ENCODE results near the gene CCDC138.

Gene CCDC138

GRCh38 chr2:108910541-108911396, 124.2 kb downstream of the CCDC138 start:
- in situ Hi-C loops (cut with HindIII; ENCODE audit: low pct_ligation_motif_present, low pct_unique_long_range_greater_than_20kb, low sequenced_read_pairs), result no loop called here
- no peak for DNase-seq

- in situ Hi-C loops (cut with HindIII; ENCODE audit: low pct_ligation_motif_present, low pct_unique_long_range_greater_than_20kb, low sequenced_read_pairs), result no loop called here
- DNase-seq, result no peak
Observed at GRCh38 chr2:108911401-108911800, 124.8 kb downstream of the CCDC138 start.

- no peak for DNase-seq
- in situ Hi-C loops (cut with HindIII; ENCODE audit: low pct_ligation_motif_present, low pct_unique_long_range_greater_than_20kb, low sequenced_read_pairs), result no loop called here
Observed at GRCh38 chr2:108911807-108912628, 125.4 kb downstream of the CCDC138 start.

GRCh38 chr2:108912629-108912902, 126.0 kb downstream of the CCDC138 start:
- DNase-seq, result no peak

GRCh38 chr2:108916122-108916795, 129.7 kb downstream of the CCDC138 start:
- no peak for DNase-seq
- in situ Hi-C loops (cut with HindIII; ENCODE audit: low pct_ligation_motif_present, low pct_unique_long_range_greater_than_20kb, low sequenced_read_pairs), result no loop called here

More at GRCh38 chr2:108912629-108912902, 126.0 kb downstream of the CCDC138 start:
- in situ Hi-C loops (cut with HindIII; ENCODE audit: low pct_ligation_motif_present, low pct_unique_long_range_greater_than_20kb, low sequenced_read_pairs), result no loop called here

- in situ Hi-C loops (cut with HindIII; ENCODE audit: low pct_ligation_motif_present, low pct_unique_long_range_greater_than_20kb, low sequenced_read_pairs), result no loop called here
- DNase-seq, result no peak
Observed at GRCh38 chr2:108916796-108917421, 130.3 kb downstream of the CCDC138 start.

GRCh38 chr2:108917526-108917925, 131.0 kb downstream of the CCDC138 start:
- DNase-seq, result no peak
- in situ Hi-C loops (cut with HindIII; ENCODE audit: low pct_ligation_motif_present, low pct_unique_long_range_greater_than_20kb, low sequenced_read_pairs), result no loop called here

GRCh38 chr2:108918156-108918874, 131.7 kb downstream of the CCDC138 start:
- no peak for DNase-seq
- in situ Hi-C loops (cut with HindIII; ENCODE audit: low pct_ligation_motif_present, low pct_unique_long_range_greater_than_20kb, low sequenced_read_pairs), result no loop called here

GRCh38 chr2:108918941-108919341, 132.4 kb downstream of the CCDC138 start:
- in situ Hi-C loops (cut with HindIII; ENCODE audit: low pct_ligation_motif_present, low pct_unique_long_range_greater_than_20kb, low sequenced_read_pairs), result no loop called here
- no peak for DNase-seq

- in situ Hi-C loops (cut with HindIII; ENCODE audit: low pct_ligation_motif_present, low pct_unique_long_range_greater_than_20kb, low sequenced_read_pairs), result no loop called here
- DNase-seq, result no peak
Observed at GRCh38 chr2:108919571-108920373, 133.2 kb downstream of the CCDC138 start.

GRCh38 chr2:108920686-108921085, 134.1 kb downstream of the CCDC138 start:
- in situ Hi-C loops (cut with HindIII; ENCODE audit: low pct_ligation_motif_present, low pct_unique_long_range_greater_than_20kb, low sequenced_read_pairs), result no loop called here
- no peak for DNase-seq

- no peak for DNase-seq
- in situ Hi-C loops (cut with HindIII; ENCODE audit: low pct_ligation_motif_present, low pct_unique_long_range_greater_than_20kb, low sequenced_read_pairs), result no loop called here
Observed at GRCh38 chr2:108921096-108922030, 134.8 kb downstream of the CCDC138 start.

- DNase-seq, result no peak
- in situ Hi-C loops (cut with HindIII; ENCODE audit: low pct_ligation_motif_present, low pct_unique_long_range_greater_than_20kb, low sequenced_read_pairs), result no loop called here
Observed at GRCh38 chr2:108922141-108922915, 135.8 kb downstream of the CCDC138 start.

GRCh38 chr2:108923019-108923700, 136.6 kb downstream of the CCDC138 start:
- in situ Hi-C loops (cut with HindIII; ENCODE audit: low pct_ligation_motif_present, low pct_unique_long_range_greater_than_20kb, low sequenced_read_pairs), result no loop called here
- DNase-seq, result no peak

All from ACHN (cell line).